Progenitor cell of endocrine pancreas (in vitro differentiated cells): ENCODE data around the gene CFTR. TPM values are rescaled to one million over a fixed set of nuclear protein-coding genes. Genes with fewer than 3 reads are reported as not detected.
"Not testable (repeated sequence)": the region's sequence is repeated elsewhere in the genome, so short reads cannot be mapped to it uniquely, and the experiment has no call there.

Source experiments
- DNase-seq: peaks from one replicate; pipeline ENCODE4 v3.0.0; 2021; ENCODE audit warnings: low spot score; ENCODE audit not compliant: unreplicated experiment
- H3K27ac Mint-ChIP-seq: 2 replicates; pipeline ENCODE4 v1.8.0; 2021; ENCODE audit warnings: mild to moderate bottlenecking, moderate library complexity, mixed read lengths
- H3K27me3 Mint-ChIP-seq: 2 replicates; pipeline ENCODE4 v1.8.0; 2021; ENCODE audit warnings: mixed read lengths
- H3K36me3 Mint-ChIP-seq: 2 replicates; pipeline ENCODE4 v1.8.0; 2022; ENCODE audit warnings: mixed read lengths; ENCODE audit not compliant: insufficient read depth
- H3K4me1 Mint-ChIP-seq: 2 replicates; pipeline ENCODE4 v1.8.0; 2021; ENCODE audit warnings: low read depth, mixed read lengths
- H3K4me3 Mint-ChIP-seq: 2 replicates; pipeline ENCODE4 v1.8.0; 2021; ENCODE audit warnings: low read depth, mild to moderate bottlenecking, moderate library complexity, mixed read lengths
- H3K9me3 Mint-ChIP-seq: 2 replicates; pipeline ENCODE4 v1.8.0; 2021; ENCODE audit warnings: low read depth, mixed read lengths
- CTCF ChIP-seq: fragments of 200-600 bp; sonication (generic); IDR thresholded peaks from one replicate; pipeline ENCODE4 v1.5.0; 2021; ENCODE audit warnings: antibody characterized with exemption, mild to moderate bottlenecking; ENCODE audit not compliant: unreplicated experiment
- total RNA-seq: library from RNA; stranded (reverse); gene quantifications from 2 replicates; pipeline ENCODE4 v1.2.1, GENCODE V29; 2021

The CFTR gene
- total RNA-seq, 1 donor from 2014 or later: 6.6 TPM

- DNase-seq: no peak
- no peak for TF ChIP-seq CTCF
- Mint-ChIP-seq H3K9me3 (peaks cover 3% of the 10 kb centered on the region), H3K27me3 (no peaks in the 10 kb centered on the region), H3K27ac (peak overlapping the region; percentile 5), H3K4me3 (no peak overlapping the region), H3K4me1 (peaks cover 14% of the 10 kb centered on the region), H3K36me3 (no peaks in the 10 kb centered on the region)
Measured at GRCh38 chr7:117508676-117509075, 28.9 kb downstream of the CFTR start.

DNA sequence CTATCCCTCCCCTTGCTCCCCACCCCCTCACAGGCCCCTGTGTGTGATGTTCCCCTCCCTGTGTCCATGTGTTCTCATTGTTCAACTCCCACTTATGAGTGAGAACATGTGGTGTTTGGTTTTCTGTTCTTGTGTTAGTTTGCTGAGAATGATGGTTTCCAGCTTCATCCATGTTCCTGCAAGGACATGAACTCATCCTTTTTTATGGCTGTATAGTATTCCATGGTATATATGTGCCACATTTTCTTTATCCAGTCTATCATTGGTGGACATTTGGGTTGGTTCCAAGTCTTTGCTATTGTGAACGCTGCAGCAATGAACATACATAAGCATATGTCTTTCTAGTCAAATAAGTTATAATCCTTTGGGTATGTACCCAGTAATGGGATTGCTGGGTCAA, 37.4 kb downstream of the CFTR start:
- H3K36me3 Mint-ChIP-seq, DNase-seq, H3K27me3 Mint-ChIP-seq, H3K4me1 Mint-ChIP-seq, H3K27ac Mint-ChIP-seq, H3K4me3 Mint-ChIP-seq: not testable (repeated sequence)
- peaks cover 12% of the 10 kb centered on the region for H3K9me3 Mint-ChIP-seq

DNA sequence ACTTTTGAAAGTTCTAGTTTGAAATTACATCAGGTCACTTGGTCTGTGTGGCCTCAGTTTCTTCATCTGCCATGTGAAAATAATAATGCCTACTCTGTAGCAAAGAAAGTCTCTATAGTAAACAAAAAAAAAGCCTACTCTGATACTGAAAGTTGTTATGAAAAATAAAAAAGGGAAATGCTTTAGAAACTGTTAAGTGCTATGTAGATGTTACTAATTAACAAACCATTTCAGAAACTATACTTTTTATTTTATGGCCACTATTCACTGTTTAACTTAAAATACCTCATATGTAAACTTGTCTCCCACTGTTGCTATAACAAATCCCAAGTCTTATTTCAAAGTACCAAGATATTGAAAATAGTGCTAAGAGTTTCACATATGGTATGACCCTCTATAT, 50.6 kb downstream of the CFTR start:
- Mint-ChIP-seq H3K4me3 (no peak overlapping the region), H3K27ac (no peak overlapping the region)

DNA sequence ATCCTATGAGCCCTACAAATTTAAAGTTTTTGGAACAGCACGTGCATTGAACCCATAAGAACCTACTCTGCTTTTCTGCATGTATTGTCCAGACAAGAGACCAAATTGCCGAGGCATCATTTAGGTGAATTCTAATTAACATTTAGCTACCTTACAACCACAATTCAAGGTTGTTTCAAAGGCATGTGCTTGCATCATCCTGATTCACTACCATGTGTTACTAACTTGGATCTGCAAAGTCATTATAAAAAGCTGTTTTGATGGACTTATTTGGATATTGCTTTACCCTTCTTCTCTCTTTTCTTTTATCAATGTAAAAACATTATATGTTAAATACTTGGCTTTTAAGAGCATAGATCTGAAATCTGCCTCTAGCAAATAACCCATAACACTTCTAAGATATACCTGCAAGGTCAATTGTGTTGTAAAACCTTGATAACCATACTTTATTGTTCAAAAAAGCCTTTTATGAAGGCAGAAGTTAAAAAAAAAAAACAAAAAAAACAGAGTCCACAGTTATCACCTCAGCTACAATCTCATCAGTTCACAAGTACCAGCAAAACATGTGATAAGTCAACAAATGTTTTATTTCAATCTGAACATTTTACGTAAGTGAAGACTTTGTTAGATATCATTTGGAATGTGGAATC, 51.9 kb downstream of the CFTR start:
- no peak overlapping the region for H3K4me3 Mint-ChIP-seq
- H3K27ac Mint-ChIP-seq: no peak overlapping the region
- H3K9me3 Mint-ChIP-seq: peaks cover 3% of the 10 kb centered on the region
- no peaks in the 10 kb centered on the region for H3K36me3 Mint-ChIP-seq
- DNase-seq: no peak
- H3K4me1 Mint-ChIP-seq: peaks cover 12% of the 10 kb centered on the region
- TF ChIP-seq CTCF: no peak
- no peaks in the 10 kb centered on the region for H3K27me3 Mint-ChIP-seq

More for the DNA sequence above, 50.6 kb downstream of the CFTR start:
- DNase-seq: no peak
- peaks cover 3% of the 10 kb centered on the region for H3K9me3 Mint-ChIP-seq
- H3K4me1 Mint-ChIP-seq: peaks cover 12% of the 10 kb centered on the region
- no peak for TF ChIP-seq CTCF
- no peaks in the 10 kb centered on the region for H3K36me3 Mint-ChIP-seq
- no peaks in the 10 kb centered on the region for H3K27me3 Mint-ChIP-seq

DNA sequence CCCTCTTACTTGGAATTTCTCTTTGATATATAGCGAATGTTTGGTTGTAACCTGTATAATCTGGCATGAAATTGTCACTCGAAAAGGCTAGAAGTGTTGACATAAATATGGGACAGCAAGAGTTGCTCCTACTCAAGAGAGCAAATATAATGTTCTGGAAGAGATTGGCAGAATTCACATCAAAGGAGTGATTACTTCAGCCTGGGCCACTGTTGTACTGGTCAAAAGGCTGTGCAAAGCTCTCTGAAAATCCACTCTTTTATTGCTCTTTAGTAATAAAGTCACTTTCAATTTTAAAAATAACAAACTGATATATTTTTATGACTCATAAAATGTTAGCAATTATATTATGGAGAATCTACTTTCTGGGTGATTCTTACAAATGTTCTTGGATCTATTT, 58.2 kb downstream of the CFTR start:
- H3K27ac Mint-ChIP-seq: no peak overlapping the region
- no peaks in the 10 kb centered on the region for H3K36me3 Mint-ChIP-seq
- peaks cover 6% of the 10 kb centered on the region for H3K4me1 Mint-ChIP-seq
- DNase-seq: no peak
- H3K9me3 Mint-ChIP-seq: no peaks in the 10 kb centered on the region
- no peaks in the 10 kb centered on the region for H3K27me3 Mint-ChIP-seq
- no peak for TF ChIP-seq CTCF
- no peak overlapping the region for H3K4me3 Mint-ChIP-seq

GRCh38 chr7:117544061-117544460, 64.2 kb downstream of the CFTR start:
- DNase-seq: no peak
- no peaks in the 10 kb centered on the region for H3K27me3 Mint-ChIP-seq
- no peaks in the 10 kb centered on the region for H3K9me3 Mint-ChIP-seq
- H3K36me3 Mint-ChIP-seq: no peaks in the 10 kb centered on the region
- no peaks in the 10 kb centered on the region for H3K4me1 Mint-ChIP-seq
- no peak for TF ChIP-seq CTCF
- no peak overlapping the region for H3K27ac Mint-ChIP-seq
- H3K4me3 Mint-ChIP-seq: no peak overlapping the region
